SK-N-MC (cell line): ENCODE results near the gene ADAMTS9.

Experiments used
- DNase-seq: peaks from one replicate; pipeline ENCODE4 v3.0.0-alpha.2; 2011; ENCODE audit warnings: low read depth, low spot score
- H3K27ac ChIP-seq: fragments of 200-600 bp; sonication (generic); 2 replicates; pipeline ENCODE4 v1.5.1; 2016; ENCODE audit warnings: mixed run types
- H3K36me3 ChIP-seq: fragments of 200-600 bp; sonication (generic); 2 replicates; pipeline ENCODE4 v1.6.1; 2017; ENCODE audit warnings: antibody characterized with exemption, low read length, mixed read lengths; ENCODE audit not compliant: insufficient read depth
- H3K4me3 ChIP-seq: fragments of 200-600 bp; sonication (generic); 2 replicates; pipeline ENCODE4 v1.5.1; 2016
- H3K9ac ChIP-seq: fragments of 200-600 bp; sonication (generic); 2 replicates; pipeline ENCODE4 v1.8.0; 2017; ENCODE audit warnings: mixed run types, mixed read lengths; ENCODE audit not compliant: insufficient read length
- H3K9me3 ChIP-seq: fragments of 200-600 bp; sonication (generic); 2 replicates; pipeline ENCODE4 v1.6.1; 2017; ENCODE audit warnings: low read depth, mild to moderate bottlenecking, antibody characterized with exemption, low read length, moderate library complexity, mixed read lengths
- EZH2 ChIP-seq: fragments of 200-600 bp; sonication (generic); IDR thresholded peaks from one replicate; pipeline ENCODE4 v1.6.1; 2017; ENCODE audit warnings: antibody characterized with exemption
- FOXP2 ChIP-seq: optimal IDR thresholded peaks from 2 replicates; pipeline ENCODE3; 2011; ENCODE audit warnings: mild to moderate bottlenecking, moderate library complexity; ENCODE audit not compliant: insufficient read depth; ENCODE audit errors: extremely low read length, control extremely low read depth
- POLR2AphosphoS5 ChIP-seq: IDR thresholded peaks from 2 replicates; pipeline ENCODE4 v1.6.1; 2012; ENCODE audit warnings: mild to moderate bottlenecking, low read depth, low read length, borderline replicate concordance

ADAMTS9 gene

DNA sequence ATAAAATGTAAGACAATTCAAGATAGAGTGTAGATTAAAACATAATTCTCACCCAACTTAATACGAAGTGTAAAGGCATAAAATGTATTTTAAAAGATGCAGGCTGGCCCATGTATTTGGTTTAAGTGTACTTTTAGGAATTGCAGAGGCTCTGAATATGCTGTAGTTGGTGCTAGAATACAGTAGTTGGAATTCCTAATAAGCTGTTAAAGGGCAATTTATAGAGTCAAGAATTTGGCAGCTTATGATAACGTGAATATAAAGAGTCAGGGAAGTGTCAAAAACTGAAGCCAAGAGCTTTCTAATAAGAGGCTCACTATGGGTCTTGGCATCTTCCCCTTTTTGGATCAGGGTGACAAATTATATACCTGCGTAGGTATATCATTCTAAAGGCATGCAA, 36.5 kb downstream of the ADAMTS9 start:
- TF ChIP-seq FOXP2 (no peak), EZH2 (no peak), POLR2AphosphoS5 (no peak)
- Histone ChIP-seq H3K36me3 (no peaks in the 10 kb centered on the region), H3K9ac (no peak overlapping the region), H3K9me3 (no peaks in the 10 kb centered on the region), H3K27ac (no peak overlapping the region), H3K4me3 (no peak overlapping the region)
- no peak for DNase-seq

DNA sequence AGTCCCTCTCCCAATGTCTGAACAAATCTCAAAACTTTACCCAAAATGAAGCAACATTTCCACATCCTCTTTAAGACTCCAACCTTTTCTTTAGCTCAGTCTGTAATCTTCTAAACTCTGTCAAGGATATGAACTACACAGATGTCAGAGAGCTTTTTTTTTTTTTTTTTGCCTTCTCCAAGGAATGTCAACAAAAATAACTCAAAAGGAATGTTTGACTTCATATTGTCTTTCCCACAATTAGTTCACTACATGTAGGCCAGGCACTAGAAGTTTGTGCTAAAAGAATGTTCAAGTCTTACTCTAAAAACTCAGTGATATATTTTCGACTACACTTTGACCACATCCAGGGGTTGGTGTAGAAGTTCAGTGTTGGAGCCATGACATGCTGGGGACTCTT, 37.1 kb downstream of the ADAMTS9 start:
- no peaks in the 10 kb centered on the region for H3K36me3 ChIP-seq
- no peak for TF ChIP-seq FOXP2
- no peak for TF ChIP-seq POLR2AphosphoS5
- no peak for TF ChIP-seq EZH2
- no peak for DNase-seq
- no peak overlapping the region for H3K4me3 ChIP-seq
- no peak overlapping the region for H3K9ac ChIP-seq
- no peaks in the 10 kb centered on the region for H3K9me3 ChIP-seq
- H3K27ac ChIP-seq, result no peak overlapping the region

DNA sequence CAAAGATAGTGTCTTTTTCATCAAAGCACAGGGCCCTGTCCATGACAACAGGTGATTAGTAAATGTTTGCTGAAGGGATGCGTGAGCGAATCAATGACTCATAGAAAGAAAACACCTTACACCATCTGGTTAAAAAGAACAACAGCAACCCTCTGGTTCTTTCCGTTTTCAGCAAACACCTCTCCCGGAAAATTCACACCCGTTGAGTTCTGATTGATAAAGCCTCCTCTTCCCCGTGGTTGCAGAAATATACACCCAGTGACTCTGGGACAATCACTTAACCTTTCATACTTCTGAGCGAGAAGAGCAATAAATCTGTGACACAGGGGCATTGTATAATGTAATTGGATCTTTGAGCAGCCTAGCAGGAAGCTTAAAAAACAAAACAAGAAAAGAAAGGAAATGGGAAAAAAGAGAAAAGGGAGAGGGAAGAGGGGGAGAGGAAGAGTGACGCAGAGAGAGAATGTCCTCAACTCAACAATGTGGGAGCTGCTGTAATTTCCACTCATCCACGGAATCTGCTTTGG, 37.6 kb downstream of the ADAMTS9 start:
- Histone ChIP-seq H3K27ac (no peak overlapping the region), H3K36me3 (no peaks in the 10 kb centered on the region), H3K4me3 (no peak overlapping the region), H3K9ac (no peak overlapping the region), H3K9me3 (no peaks in the 10 kb centered on the region)
- DNase-seq, result no peak
- TF ChIP-seq POLR2AphosphoS5, result no peak
- TF ChIP-seq EZH2, result no peak
- TF ChIP-seq FOXP2, result no peak

DNA sequence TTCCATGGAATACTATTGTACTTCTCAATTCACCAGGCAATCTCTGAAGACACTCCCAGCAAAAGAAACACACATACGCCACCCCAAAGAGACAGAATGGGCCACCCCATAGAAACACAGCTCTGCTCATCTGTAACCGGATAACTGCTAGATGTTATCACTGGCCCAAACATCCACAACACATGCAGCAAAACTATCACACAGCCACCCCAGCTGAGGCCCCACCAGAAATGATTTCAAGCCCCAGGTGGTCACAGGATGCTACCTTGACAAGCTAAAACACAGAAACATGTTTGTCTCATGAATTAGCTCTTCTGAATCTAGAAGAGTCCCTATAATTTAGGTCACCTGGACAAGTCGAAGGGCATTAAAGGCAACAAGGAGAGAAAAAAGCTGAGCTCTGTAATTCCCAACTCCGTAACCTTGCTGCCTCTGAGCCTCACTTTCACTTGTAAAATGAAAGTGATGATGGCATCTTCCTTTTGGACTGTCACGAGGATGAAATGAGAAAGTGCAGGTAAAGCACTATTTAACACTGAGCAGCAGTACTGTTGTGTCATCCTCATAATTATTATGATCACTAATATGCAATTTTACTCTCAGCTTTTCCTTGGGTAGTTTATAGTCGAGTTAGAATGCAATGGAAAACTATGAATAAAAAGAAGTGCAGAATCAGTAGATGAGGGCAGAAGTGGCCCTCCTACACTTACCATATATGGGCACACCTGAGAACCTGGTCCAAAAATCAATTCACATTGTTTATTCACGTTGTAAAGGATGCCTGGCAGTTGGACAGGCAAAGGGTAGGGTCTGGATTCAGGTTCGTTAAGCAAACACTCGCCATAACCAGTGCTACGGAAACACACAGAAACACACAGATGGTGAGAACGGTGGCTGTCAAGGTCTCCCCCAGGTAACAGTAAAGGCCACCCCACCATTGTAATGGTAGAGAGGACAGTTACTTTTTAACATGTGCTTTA, 38.6 kb downstream of the ADAMTS9 start:
- TF ChIP-seq FOXP2, result no peak
- no peak for TF ChIP-seq POLR2AphosphoS5
- TF ChIP-seq EZH2, result no peak
- Histone ChIP-seq H3K36me3 (no peaks in the 10 kb centered on the region), H3K27ac (no peak overlapping the region), H3K4me3 (no peak overlapping the region), H3K9ac (no peak overlapping the region), H3K9me3 (no peaks in the 10 kb centered on the region)
- DNase-seq, result no peak

DNA sequence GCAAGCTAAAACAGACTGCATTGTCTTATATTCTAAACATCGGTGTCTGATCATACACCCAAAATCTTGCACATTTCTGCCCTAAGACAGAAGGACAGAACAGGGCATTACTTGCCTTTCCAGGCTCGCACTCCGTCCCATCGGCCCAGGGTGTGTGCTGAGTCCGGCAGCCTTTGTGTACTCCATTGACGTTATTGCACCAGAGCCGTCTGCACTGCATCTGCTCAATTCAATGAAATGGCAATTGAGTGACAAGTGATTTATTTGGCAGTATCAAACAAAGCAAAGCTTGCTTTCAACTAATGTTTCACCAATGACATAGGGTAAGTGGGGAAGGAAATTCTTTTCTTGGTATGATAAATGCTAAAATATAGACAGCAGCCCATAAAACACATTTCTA, 40.0 kb downstream of the ADAMTS9 start:
- no peaks in the 10 kb centered on the region for H3K36me3 ChIP-seq
- no peak for DNase-seq
- H3K27ac ChIP-seq, result no peak overlapping the region
- H3K4me3 ChIP-seq, result no peak overlapping the region
- no peaks in the 10 kb centered on the region for H3K9me3 ChIP-seq
- TF ChIP-seq POLR2AphosphoS5, result no peak
- no peak for TF ChIP-seq FOXP2
- no peak for TF ChIP-seq EZH2
- no peak overlapping the region for H3K9ac ChIP-seq

DNA sequence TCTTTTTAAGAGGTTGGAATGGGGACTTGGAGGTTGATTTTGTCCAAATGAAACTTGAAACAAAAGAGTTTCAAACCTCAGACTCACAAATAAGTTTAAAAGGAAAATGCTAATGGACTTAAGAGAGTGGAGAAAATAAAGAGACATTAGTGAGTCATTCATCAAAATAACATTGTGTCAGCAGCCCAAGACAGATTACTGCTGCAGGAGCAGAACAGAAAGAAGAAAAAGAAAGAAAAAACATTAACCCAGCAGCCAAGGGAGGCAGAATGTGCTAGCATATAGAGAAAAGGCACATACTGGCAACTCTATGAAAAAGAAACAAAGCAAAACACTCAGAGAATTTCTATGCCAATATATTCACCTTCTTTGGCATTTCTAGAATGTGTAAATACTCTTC, 42.6 kb downstream of the ADAMTS9 start:
- Histone ChIP-seq H3K27ac (no peak overlapping the region), H3K9ac (no peak overlapping the region), H3K9me3 (no peaks in the 10 kb centered on the region), H3K4me3 (no peak overlapping the region), H3K36me3 (no peaks in the 10 kb centered on the region)
- no peak for TF ChIP-seq EZH2
- no peak for TF ChIP-seq FOXP2
- no peak for TF ChIP-seq POLR2AphosphoS5
- DNase-seq, result no peak

DNA sequence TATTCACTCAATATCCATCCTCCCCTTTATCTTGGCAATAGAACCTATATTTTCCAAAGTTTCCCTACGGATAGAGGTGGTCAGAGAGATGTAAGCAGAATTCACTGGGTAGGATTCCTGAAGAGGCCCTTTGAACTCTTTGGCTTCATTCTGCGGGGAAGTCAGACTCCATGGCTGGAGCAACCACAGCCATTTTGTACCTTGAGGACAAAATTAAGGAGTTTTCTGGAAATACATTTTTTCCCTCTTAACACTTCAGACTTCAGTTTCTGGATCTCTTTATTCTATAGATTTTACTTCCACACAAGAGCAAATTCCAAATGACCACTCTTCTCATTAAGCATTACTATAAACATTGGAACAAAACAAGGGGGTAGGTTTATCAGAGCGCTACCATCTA, 43.3 kb downstream of the ADAMTS9 start:
- H3K27ac ChIP-seq, result no peak overlapping the region
- no peaks in the 10 kb centered on the region for H3K36me3 ChIP-seq
- H3K9ac ChIP-seq, result no peak overlapping the region
- no peak for DNase-seq
- TF ChIP-seq POLR2AphosphoS5 (no peak), EZH2 (no peak), FOXP2 (no peak)
- H3K4me3 ChIP-seq, result no peak overlapping the region
- H3K9me3 ChIP-seq, result no peaks in the 10 kb centered on the region

DNA sequence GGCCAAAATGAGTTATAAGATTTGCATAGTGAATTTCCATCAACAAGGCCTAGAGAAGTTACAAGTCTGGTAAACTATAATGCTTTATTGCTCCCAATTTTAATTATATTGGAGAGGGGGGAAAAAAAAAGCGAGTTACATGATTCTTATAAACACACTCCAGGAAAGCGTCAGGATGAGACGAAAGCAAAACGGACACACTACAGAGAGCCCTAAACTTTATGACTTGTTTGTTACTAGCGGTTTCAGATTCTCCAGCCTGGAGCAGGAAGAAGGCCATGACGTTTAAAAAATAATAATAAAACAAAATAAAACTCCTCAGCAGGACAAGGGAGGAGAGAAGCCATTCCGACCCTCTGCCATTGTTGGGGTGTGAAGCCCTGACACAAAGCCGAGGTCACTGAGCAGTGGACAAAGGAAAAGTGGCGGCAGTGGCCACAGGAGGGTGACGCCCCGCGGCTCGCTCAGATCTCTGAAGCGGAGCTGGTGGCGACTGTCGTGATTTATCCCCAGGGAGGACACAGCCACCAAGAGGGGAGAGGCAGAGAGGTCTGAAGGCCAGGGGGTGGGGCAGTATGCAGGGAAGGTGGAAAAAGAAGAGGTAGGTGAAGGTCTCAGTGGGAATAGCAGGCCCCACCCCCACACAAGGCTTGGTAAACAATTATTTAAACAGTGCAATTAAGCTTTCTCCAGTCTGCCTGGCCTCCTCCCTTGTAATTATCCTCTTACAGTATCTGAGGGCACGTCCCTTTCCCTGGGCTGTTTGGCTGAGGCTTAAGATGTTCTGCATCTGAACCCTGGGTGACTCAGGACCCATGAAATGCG, 45.3 kb downstream of the ADAMTS9 start:
- H3K27ac ChIP-seq, result no peak overlapping the region

More for the DNA sequence above, 45.3 kb downstream of the ADAMTS9 start:
- no peak overlapping the region for H3K9ac ChIP-seq
- H3K36me3 ChIP-seq, result no peaks in the 10 kb centered on the region
- no peaks in the 10 kb centered on the region for H3K9me3 ChIP-seq
- no peak overlapping the region for H3K4me3 ChIP-seq
- TF ChIP-seq POLR2AphosphoS5 (no peak), FOXP2 (no peak)
- DNase-seq, result no peak
